ENCODE results near the gene QSOX2.

The QSOX2 gene

DNA sequence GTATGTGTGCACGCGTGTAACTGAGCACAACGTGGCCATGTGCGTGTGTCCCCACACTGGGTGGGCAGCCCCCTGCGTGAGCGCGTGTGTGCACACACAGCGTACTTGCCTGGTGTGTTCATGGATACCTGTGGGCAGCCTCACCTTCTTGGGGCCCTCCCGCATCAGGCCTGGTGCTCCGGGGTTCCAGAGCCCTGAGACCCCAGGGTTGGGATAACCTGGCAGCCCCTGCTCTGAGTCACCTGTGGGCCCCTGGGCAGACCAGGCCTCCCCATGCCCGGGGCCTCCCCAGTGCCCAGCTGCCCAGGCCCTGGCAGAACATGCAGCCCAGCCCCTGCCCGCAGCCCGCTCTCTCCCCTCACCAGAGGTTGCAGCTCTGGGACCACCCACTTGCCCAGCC, 65.9 kb downstream of the QSOX2 start:
- Histone ChIP-seq H3K36me3 (ENCODE audit: low read depth) (no peaks in the 10 kb centered on the region), H3K4me1 (ENCODE audit: insufficient read depth, poor library complexity, severe bottlenecking) (no peaks in the 10 kb centered on the region), H3K9me3 (ENCODE audit: severe bottlenecking) (no peaks in the 10 kb centered on the region), H3K4me3 (ENCODE audit: severe bottlenecking) (no peak overlapping the region), H3K27me3 (ENCODE audit: insufficient read depth, poor library complexity, severe bottlenecking) (peaks cover 20% of the 10 kb centered on the region), H3K27ac (ENCODE audit: poor library complexity, severe bottlenecking) (no peak overlapping the region)
- no peak for DNase-seq (ENCODE audit: low spot score)
- no peak for ATAC-seq (ENCODE audit: low read depth)
- TF ChIP-seq, protein P1, sequence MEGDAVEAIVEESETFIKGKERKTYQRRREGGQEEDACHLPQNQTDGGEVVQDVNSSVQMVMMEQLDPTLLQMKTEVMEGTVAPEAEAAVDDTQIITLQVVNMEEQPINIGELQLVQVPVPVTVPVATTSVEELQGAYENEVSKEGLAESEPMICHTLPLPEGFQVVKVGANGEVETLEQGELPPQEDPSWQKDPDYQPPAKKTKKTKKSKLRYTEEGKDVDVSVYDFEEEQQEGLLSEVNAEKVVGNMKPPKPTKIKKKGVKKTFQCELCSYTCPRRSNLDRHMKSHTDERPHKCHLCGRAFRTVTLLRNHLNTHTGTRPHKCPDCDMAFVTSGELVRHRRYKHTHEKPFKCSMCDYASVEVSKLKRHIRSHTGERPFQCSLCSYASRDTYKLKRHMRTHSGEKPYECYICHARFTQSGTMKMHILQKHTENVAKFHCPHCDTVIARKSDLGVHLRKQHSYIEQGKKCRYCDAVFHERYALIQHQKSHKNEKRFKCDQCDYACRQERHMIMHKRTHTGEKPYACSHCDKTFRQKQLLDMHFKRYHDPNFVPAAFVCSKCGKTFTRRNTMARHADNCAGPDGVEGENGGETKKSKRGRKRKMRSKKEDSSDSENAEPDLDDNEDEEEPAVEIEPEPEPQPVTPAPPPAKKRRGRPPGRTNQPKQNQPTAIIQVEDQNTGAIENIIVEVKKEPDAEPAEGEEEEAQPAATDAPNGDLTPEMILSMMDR (IDR thresholded peaks at IDR 0.05; ENCODE audit: poor library complexity, severe bottlenecking) = no peak

DNA sequence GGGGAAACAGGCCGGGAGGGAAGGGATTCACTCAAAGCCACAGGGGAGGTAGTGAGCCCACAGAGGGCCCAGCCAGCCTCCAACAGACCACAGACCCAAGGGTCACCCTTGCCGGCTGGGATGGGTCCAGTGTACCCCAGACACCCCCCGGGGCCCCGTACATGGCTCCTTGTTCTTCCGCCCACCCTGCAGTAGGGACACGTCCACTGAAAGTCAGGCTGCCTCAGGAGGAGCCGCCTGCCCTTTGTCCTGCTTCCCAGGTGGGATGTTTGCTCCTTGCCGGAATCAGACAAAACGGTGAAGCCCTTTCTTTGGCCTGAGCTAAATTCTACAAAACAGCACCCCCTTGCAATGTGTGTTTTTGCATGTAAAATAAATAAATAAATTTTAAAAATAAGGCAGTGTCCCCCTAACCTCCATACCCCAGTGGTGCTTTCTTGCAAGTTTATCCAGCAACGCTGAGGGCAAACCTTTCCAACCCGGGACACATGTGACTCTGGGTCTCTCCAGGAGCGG, 66.5 kb downstream of the QSOX2 start:
- Histone ChIP-seq H3K27ac (ENCODE audit: poor library complexity, severe bottlenecking) (no peak overlapping the region), H3K4me1 (ENCODE audit: insufficient read depth, poor library complexity, severe bottlenecking) (no peaks in the 10 kb centered on the region), H3K9me3 (ENCODE audit: severe bottlenecking) (no peaks in the 10 kb centered on the region), H3K27me3 (ENCODE audit: insufficient read depth, poor library complexity, severe bottlenecking) (peaks cover 18% of the 10 kb centered on the region), H3K4me3 (ENCODE audit: severe bottlenecking) (no peak overlapping the region), H3K36me3 (ENCODE audit: low read depth) (no peaks in the 10 kb centered on the region)
- DNase-seq (ENCODE audit: low spot score) (no peak), ATAC-seq (ENCODE audit: low read depth) (no peak)
- TF ChIP-seq, protein P1 (IDR thresholded peaks at IDR 0.05; ENCODE audit: poor library complexity, severe bottlenecking) = no peak

DNA sequence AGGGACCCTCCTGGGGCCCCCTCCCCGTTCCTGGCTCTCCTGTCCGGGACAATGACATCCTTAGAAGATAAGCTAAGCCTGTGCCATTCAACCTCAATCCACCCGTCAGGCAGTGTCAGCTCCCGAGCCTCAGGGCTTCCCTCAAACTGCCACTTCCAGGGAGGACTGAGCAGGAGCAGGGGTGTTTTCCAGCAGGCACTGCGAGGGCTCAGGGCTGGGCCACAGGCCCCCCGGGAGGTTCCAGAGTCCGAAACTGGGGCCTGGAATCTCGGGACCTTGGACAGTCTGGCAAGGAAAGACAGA, 66.9 kb downstream of the QSOX2 start:
- H3K4me3 ChIP-seq (ENCODE audit: severe bottlenecking) = no peak overlapping the region

DNA sequence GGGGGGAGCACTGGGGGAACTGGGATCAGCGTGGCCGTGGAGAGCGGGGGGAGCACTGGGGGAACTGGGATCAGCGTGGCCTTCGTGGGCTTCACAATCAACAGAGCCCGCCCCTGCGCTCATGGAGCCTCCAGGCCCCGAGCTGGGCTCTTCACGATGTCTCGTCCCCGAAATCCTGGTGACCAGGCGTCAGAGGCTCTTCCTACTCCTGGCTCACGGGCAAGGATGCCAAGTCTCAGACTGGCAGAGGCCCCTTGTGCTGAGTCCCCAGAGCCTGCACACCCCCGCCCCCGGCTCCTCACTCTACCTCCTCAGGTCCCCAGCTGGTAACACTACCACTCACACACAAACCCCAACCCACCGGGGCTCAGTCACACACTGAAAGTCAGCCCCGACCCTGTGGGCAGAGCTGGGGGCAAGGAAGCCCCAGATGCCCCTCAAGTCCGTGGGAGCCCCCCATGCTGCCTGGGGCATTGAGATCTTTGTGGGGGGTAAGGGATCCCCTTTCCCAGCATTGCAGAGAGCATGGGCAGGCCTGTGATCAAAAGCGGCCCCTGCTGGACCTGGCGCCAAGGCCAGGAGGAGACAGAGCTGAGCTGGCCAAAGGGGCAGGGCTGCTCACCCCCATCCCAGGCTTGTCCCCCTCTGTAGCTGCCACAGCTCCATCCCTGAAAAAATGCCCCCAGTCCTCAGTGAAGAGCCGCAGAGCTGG, 67.4 kb downstream of the QSOX2 start:
- H3K4me1 ChIP-seq (ENCODE audit: insufficient read depth, poor library complexity, severe bottlenecking) = no peaks in the 10 kb centered on the region
- no peaks in the 10 kb centered on the region for H3K36me3 ChIP-seq (ENCODE audit: low read depth)
- no peak overlapping the region for H3K27ac ChIP-seq (ENCODE audit: poor library complexity, severe bottlenecking)
- ATAC-seq (ENCODE audit: low read depth) (no peak), DNase-seq (ENCODE audit: low spot score) (no peak)
- no peak overlapping the region for H3K4me3 ChIP-seq (ENCODE audit: severe bottlenecking)
- TF ChIP-seq, protein P1 (IDR thresholded peaks at IDR 0.05; ENCODE audit: poor library complexity, severe bottlenecking) = no peak
- H3K27me3 ChIP-seq (ENCODE audit: insufficient read depth, poor library complexity, severe bottlenecking) = peaks cover 13% of the 10 kb centered on the region
- H3K9me3 ChIP-seq (ENCODE audit: severe bottlenecking) = no peaks in the 10 kb centered on the region

More for the DNA sequence above, 66.9 kb downstream of the QSOX2 start:
- Histone ChIP-seq H3K9me3 (ENCODE audit: severe bottlenecking) (no peaks in the 10 kb centered on the region), H3K27me3 (ENCODE audit: insufficient read depth, poor library complexity, severe bottlenecking) (peaks cover 16% of the 10 kb centered on the region), H3K36me3 (ENCODE audit: low read depth) (no peaks in the 10 kb centered on the region), H3K27ac (ENCODE audit: poor library complexity, severe bottlenecking) (no peak overlapping the region), H3K4me1 (ENCODE audit: insufficient read depth, poor library complexity, severe bottlenecking) (no peaks in the 10 kb centered on the region)
- TF ChIP-seq, protein P1 (IDR thresholded peaks at IDR 0.05; ENCODE audit: poor library complexity, severe bottlenecking) = no peak
- DNase-seq (ENCODE audit: low spot score) = no peak
- ATAC-seq (ENCODE audit: low read depth) = no peak

DNA sequence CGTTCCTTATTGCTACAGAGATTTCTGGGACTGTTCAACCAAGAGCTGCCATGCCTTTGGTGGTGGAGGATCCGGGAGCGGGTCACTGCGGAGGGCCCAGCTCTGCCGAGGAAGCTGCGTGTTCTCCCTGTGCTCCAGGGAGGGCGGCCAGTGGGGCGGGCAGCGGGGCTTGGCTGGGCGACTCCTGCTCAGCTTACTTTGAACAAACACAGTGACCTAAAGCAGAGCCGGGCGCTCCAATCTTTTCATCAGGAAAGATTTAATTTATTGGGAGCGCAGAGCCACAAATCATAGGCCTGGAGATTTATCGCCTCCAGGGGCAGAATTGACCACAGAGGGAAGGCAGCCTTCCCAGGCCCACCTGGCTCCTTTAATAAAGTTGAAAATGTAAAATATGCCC, 68.4 kb downstream of the QSOX2 start:
- H3K36me3 ChIP-seq (ENCODE audit: low read depth) = no peaks in the 10 kb centered on the region

More for the DNA sequence above, 68.4 kb downstream of the QSOX2 start:
- DNase-seq (ENCODE audit: low spot score) (no peak), ATAC-seq (ENCODE audit: low read depth) (no peak)
- TF ChIP-seq, protein P1 (IDR thresholded peaks at IDR 0.05; ENCODE audit: poor library complexity, severe bottlenecking) = no peak
- H3K27ac ChIP-seq (ENCODE audit: poor library complexity, severe bottlenecking) = no peak overlapping the region
- no peaks in the 10 kb centered on the region for H3K9me3 ChIP-seq (ENCODE audit: severe bottlenecking)
- no peak overlapping the region for H3K4me3 ChIP-seq (ENCODE audit: severe bottlenecking)
- H3K27me3 ChIP-seq (ENCODE audit: insufficient read depth, poor library complexity, severe bottlenecking) = peaks cover 13% of the 10 kb centered on the region
- H3K4me1 ChIP-seq (ENCODE audit: insufficient read depth, poor library complexity, severe bottlenecking) = no peaks in the 10 kb centered on the region
